BJ (cell line): Measurements from ENCODE around the gene ZBTB46. TPM values are rescaled to one million over a fixed set of nuclear protein-coding genes. Genes with fewer than 3 reads are reported as not detected.

Experiments
- CTCF ChIA-PET: fragments of 350-600 bp; formaldehyde crosslinking; extraction: SDS; loops from one replicate; lab custom pipeline; 2021; ENCODE audit warnings: antibody characterized with exemption, inconsistent platforms; lab: Yijun Ruan, JAX
- POLR2A ChIA-PET: fragments of 300-600 bp; sonication (Branson Sonifier 250); formaldehyde crosslinking; extraction: SDS; loops from one replicate; lab custom pipeline; 2021; ENCODE audit warnings: antibody characterized with exemption; lab: Charles Lee
- DNase-seq: peaks from one replicate; pipeline ENCODE4 v3.0.0-alpha.2; 2011; ENCODE audit warnings: low read depth
- H3K27me3 ChIP-seq: 2 replicates; pipeline ENCODE4 v1.6.0; 2011; ENCODE audit warnings: low read length; ENCODE audit not compliant: control insufficient read depth, insufficient read depth
- H3K36me3 ChIP-seq: 2 replicates; pipeline ENCODE4 v1.5.1; 2011; ENCODE audit warnings: low read length; ENCODE audit not compliant: control insufficient read depth, insufficient read depth
- H3K4me3 ChIP-seq: 2 replicates; pipeline ENCODE4 v1.5.1; 2011; ENCODE audit warnings: low read depth, mild to moderate bottlenecking, control low read depth, low read length
- CTCF ChIP-seq: IDR thresholded peaks from 2 replicates; pipeline ENCODE4 v1.5.1; 2011; ENCODE audit warnings: low read depth, mild to moderate bottlenecking, control low read depth, inconsistent platforms, low read length, moderate library complexity; ENCODE audit not compliant: insufficient read depth
- polyA plus RNA-seq: library from polyadenylated mRNA; depleted of rRNA; stranded (reverse); fragments of >200 nt; gene quantifications from 2 replicates; pipeline ENCODE4 v1.2.3, GENCODE V29; 2011; rRNA removed
- small RNA-seq: library from RNA; depleted of rRNA; stranded (forward); fragments of <200 nt; gene quantifications from one replicate; pipeline ENCODE3, GENCODE V24; 2012; ENCODE audit warnings: low replicate concordance, low read depth; ENCODE audit not compliant: insufficient read length

Gene ZBTB46
- polyA plus RNA-seq, 1 experiment: 0.32 TPM

GRCh38 chr20:63696306-63696627 lies 134.8 kb downstream of the ZBTB46 start:
- ChIA-PET CTCF (interaction anchor here (0.6 kb wide), 1 partner anchor 23 kb away, joined by 4 read pairs; no protein-coding TSS in a partner anchor), POLR2A (no interaction called here)
- no peak for DNase-seq
- Histone ChIP-seq H3K36me3 (peaks cover 17% of the 10 kb centered on the region), H3K4me3 (peak overlapping the region; percentile 31), H3K27me3 (no peaks in the 10 kb centered on the region)
- no peak for TF ChIP-seq CTCF

- H3K36me3 ChIP-seq: peaks cover 16% of the 10 kb centered on the region
- H3K4me3 ChIP-seq: no peak overlapping the region
- H3K27me3 ChIP-seq: no peaks in the 10 kb centered on the region
- CTCF ChIA-PET: interaction anchor here (0.6 kb wide), 1 partner anchor 23 kb away, joined by 4 read pairs; no protein-coding TSS in a partner anchor
- DNase-seq: no peak
- POLR2A ChIA-PET: no interaction called here
- TF ChIP-seq CTCF: no peak
Observed at GRCh38 chr20:63695424-63696305, 135.4 kb downstream of the ZBTB46 start.

DNA sequence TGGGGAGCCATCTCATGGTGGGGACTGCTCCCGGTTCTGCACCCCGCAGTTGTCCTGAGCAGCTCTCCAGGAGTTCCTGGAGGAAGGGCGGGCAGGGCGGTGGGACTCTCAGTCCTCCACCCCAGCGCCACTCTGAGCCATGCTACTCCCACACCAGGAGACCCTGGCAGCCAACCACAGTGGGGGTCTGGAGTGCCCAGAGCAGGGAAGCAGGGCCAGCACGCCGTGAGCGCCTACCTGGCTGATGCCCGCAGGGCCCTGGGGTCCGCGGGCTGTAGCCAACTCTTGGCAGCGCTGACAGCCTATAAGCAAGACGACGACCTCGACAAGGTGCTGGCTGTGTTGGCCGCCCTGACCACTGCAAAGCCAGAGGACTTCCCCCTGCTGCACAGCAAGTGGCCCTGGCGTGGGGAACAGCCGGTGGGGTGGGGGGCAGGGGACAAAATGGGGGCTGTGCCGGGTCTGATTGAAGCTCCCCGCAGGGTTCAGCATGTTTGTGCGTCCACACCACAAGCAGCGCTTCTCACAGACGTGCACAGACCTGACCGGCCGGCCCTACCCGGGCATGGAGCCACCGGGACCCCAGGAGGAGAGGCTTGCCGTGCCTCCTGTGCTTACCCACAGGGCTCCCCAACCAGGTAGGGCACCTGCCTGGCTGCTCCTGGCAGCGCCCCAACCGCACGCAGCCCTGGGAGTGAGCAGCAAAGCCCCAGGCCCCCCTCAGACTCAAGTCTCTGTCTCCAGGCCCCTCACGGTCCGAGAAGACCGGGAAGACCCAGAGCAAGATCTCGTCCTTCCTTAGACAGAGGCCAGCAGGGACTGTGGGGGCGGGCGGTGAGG lies 136.3 kb downstream of the ZBTB46 start:
- H3K4me3 ChIP-seq: no peak overlapping the region
- DNase-seq: no peak
- ChIA-PET POLR2A (no interaction called here), CTCF (no interaction called here)
- TF ChIP-seq CTCF: no peak
- peaks cover 15% of the 10 kb centered on the region for H3K36me3 ChIP-seq
- no peaks in the 10 kb centered on the region for H3K27me3 ChIP-seq

DNA sequence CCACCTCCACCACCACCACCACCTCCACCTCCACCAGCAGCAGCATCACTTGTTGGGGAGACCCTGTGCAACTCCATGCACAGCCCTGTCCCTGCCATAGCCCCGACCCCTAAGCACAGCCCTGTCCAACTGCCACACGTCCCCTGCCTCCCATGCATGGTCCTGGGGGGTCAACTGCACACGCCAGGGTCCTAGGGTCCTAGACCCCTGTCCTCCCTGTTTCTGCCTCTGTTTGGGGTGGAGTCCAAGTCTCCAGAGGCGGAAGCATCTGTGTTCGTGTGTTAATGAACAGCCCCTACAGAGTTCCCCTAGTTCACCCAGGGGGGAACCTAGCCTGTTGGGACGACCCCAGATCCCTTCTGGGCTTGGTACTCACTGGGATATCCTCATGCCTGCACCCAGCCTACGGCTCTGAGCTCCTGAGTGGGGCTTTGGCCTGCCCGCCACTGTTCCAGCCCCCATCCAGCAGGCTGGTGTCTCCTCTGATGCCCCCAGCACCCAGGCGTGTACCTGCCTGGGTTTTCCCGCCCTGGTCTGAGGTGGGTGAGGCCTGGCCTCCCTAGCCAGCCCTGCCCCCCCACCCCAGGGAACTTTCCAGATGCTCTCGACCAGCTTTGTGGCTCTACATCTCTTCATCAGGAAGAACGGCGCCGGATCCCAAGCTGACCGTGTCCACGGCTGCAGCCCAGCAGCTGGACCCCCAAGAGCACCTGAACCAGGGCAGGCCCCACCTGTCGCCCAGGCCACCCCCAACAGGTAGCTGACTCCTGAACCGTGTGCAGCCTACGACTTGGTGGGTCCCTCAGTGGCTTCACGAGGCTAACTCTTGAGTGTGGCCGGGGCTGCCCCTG lies 137.1 kb downstream of the ZBTB46 start:
- CTCF ChIA-PET: no interaction called here
- POLR2A ChIA-PET: no interaction called here
- Histone ChIP-seq H3K36me3 (peaks cover 15% of the 10 kb centered on the region), H3K4me3 (no peak overlapping the region), H3K27me3 (no peaks in the 10 kb centered on the region)
- TF ChIP-seq CTCF: no peak
- no peak for DNase-seq

Small RNA genes lying within 50 kb of the gene (small RNA-seq; reads per million reads assigned to genes)
- gene LIME1 (not detected), gene TNFRSF6B (not detected)

Other genes with a start within 250 kb of the ZBTB46 start
- gene GMEB2, start 204.2 kb downstream of the ZBTB46 start, polyA plus RNA-seq: 5.2 and 7.4 TPM in 2 replicates
- gene STMN3, start 177.8 kb downstream of the ZBTB46 start, polyA plus RNA-seq: 9.7 and 12.7 TPM in 2 replicates
- gene RTEL1, start 173.0 kb downstream of the ZBTB46 start, polyA plus RNA-seq: 13.6 and 18.3 TPM in 2 replicates
- gene TNFRSF6B, start 134.6 kb downstream of the ZBTB46 start, polyA plus RNA-seq: 2.1 and 3.2 TPM in 2 replicates
- 29.3 and 41.9 TPM in 2 replicates for gene ARFRP1, start 123.3 kb downstream of the ZBTB46 start, polyA plus RNA-seq
- 9.4 and 15.9 TPM in 2 replicates for gene ZGPAT, start 123.2 kb downstream of the ZBTB46 start, polyA plus RNA-seq
- gene LIME1, start 94.6 kb downstream of the ZBTB46 start, polyA plus RNA-seq: 1.7 and 2.5 TPM in 2 replicates
- gene SLC2A4RG, start 91.5 kb downstream of the ZBTB46 start, polyA plus RNA-seq: 36.6 and 52.0 TPM in 2 replicates
- gene ABHD16B, start 30.2 kb upstream of the ZBTB46 start, polyA plus RNA-seq: not detected in 2 replicates
- 243 and 288 TPM in 2 replicates for gene TPD52L2, start 34.0 kb upstream of the ZBTB46 start, polyA plus RNA-seq
- 33.7 and 45.6 TPM in 2 replicates for gene DNAJC5, start 63.9 kb upstream of the ZBTB46 start, polyA plus RNA-seq
- gene UCKL1, start 125.2 kb upstream of the ZBTB46 start, polyA plus RNA-seq: 24.0 and 40.1 TPM in 2 replicates
- gene ZNF512B, start 138.7 kb upstream of the ZBTB46 start, polyA plus RNA-seq: 4.6 and 6.0 TPM in 2 replicates
- gene SAMD10, start 148.4 kb upstream of the ZBTB46 start, polyA plus RNA-seq: 0.88 and 1.4 TPM in 2 replicates
- 37.9 and 52.3 TPM in 2 replicates for gene PRPF6, start 149.9 kb upstream of the ZBTB46 start, polyA plus RNA-seq
- gene C20orf204, start 204.9 kb upstream of the ZBTB46 start, polyA plus RNA-seq: 0.05 and 0.06 TPM in 2 replicates
- not detected in 2 replicates for gene SOX18, start 218.4 kb upstream of the ZBTB46 start, polyA plus RNA-seq
- gene TCEA2, start 231.9 kb upstream of the ZBTB46 start, polyA plus RNA-seq: 17.3 and 34.2 TPM in 2 replicates
- gene RGS19, start 248.3 kb upstream of the ZBTB46 start, polyA plus RNA-seq: 12.1 and 14.5 TPM in 2 replicates
- gene OPRL1, start 248.8 kb upstream of the ZBTB46 start, polyA plus RNA-seq: 0.66 and 0.97 TPM in 2 replicates